ENCODE data around the gene CCR2. TPM values are rescaled to one million over a fixed set of nuclear protein-coding genes. Genes with fewer than 3 reads are reported as not detected.
A peak's percentile ranks its signal among the peaks of the same experiment; 100 is the strongest.

CCR2 gene
- total and polyA plus RNA-seq, 4 donors, result 1.7 to 21.2 (median 8.4) TPM

DNA sequence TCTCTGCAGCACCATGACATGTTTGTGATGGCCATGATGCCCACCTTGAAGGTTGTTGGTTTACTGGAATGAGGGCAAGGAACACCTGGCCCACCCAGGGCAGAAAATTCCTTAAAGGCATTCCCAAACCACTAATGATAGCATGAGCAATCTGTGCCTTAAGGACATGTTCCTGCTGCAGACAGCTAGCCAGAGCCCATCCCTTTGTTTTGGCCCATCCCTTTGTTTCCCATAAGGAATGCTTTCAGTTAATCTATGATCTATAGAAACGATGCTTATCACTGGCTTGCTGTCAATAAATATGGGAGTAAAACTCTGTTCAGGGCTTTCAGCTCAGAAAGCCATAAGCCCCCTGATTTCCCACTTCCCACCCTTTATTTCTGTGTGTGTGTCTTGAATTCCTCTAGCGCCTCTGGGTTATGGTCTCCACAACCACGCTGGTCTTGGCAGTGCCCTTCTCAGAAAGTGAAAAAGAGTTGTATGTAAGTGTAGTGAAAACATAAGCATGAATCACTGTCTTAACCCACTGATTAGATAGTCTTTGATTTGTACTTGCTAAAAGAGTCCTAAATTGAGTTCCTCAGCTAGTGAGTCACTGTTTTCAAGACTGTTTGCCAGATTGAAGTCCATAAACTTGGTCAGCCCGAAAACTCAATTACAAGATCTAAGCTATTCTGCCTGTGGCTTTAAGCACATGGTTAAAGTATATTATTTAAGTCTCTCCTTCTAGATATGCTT lies 19.0 kb upstream of the CCR2 start:
- Histone ChIP-seq H3K4me1 (ENCODE audit: control insufficient read depth in 5 of 5, insufficient read depth in 5 of 5, low read length in 5 of 5) (no peaks in the 10 kb centered on the region), H3K36me3 (ENCODE audit: control insufficient read depth in 4 of 4, insufficient read depth in 4 of 4, low read length in 4 of 4) (no peaks in the 10 kb centered on the region), H3K9me3 (ENCODE audit: control insufficient read depth in 4 of 4, insufficient read depth in 3 of 4, low read length in 3 of 4) (peaks cover 0 to 8% (median 3%) of the 10 kb centered on the region in 4 donors), H3K27ac (ENCODE audit: low read depth in 1 of 2, low read length in 1 of 2) (no peak overlapping the region), H3K4me3 (no peak overlapping the region), H3K9ac (ENCODE audit: insufficient read depth in 1 of 2, low read length in 2 of 2) (no peak overlapping the region), H3K27me3 (ENCODE audit: control insufficient read depth in 3 of 3, insufficient read depth in 3 of 3, low read length in 2 of 3) (no peaks in the 10 kb centered on the region)
- no peak for TF ChIP-seq CTCF (IDR thresholded peaks at IDR 0.05; ENCODE audit: control extremely low read depth, extremely low read depth)
- no peak for ATAC-seq (ENCODE audit: insufficient read depth, low FRiP score)
- DNase-seq, result peak in 1 of 3 donors; percentile 5
- 67 to 68% methylated on average over 4 of the region's 4 CpGs for WGBS, 2 donors

- H3K4me3 ChIP-seq, result no peak overlapping the region
- H3K27ac ChIP-seq (ENCODE audit: low read depth in 1 of 2, low read length in 1 of 2), result no peak overlapping the region
- peaks cover 0 to 8% (median 3%) of the 10 kb centered on the region in 4 donors for H3K9me3 ChIP-seq (ENCODE audit: control insufficient read depth in 4 of 4, insufficient read depth in 3 of 4, low read length in 3 of 4)
- DNase-seq (no peak), ATAC-seq (ENCODE audit: insufficient read depth, low FRiP score) (no peak)
- H3K27me3 ChIP-seq (ENCODE audit: control insufficient read depth in 3 of 3, insufficient read depth in 3 of 3, low read length in 2 of 3), result no peaks in the 10 kb centered on the region
- H3K9ac ChIP-seq (ENCODE audit: insufficient read depth in 1 of 2, low read length in 2 of 2), result no peak overlapping the region
- no peaks in the 10 kb centered on the region for H3K36me3 ChIP-seq (ENCODE audit: control insufficient read depth in 4 of 4, insufficient read depth in 4 of 4, low read length in 4 of 4)
- no peaks in the 10 kb centered on the region for H3K4me1 ChIP-seq (ENCODE audit: control insufficient read depth in 5 of 5, insufficient read depth in 5 of 5, low read length in 5 of 5)
- no peak for TF ChIP-seq CTCF (IDR thresholded peaks at IDR 0.05; ENCODE audit: control extremely low read depth, extremely low read depth)
- 76 to 85% methylated on average over 3 of the region's 3 CpGs for WGBS, 2 donors
These were observed 18.4 kb upstream of the CCR2 start for GRCh38 chr3:46335541-46335940.

DNA sequence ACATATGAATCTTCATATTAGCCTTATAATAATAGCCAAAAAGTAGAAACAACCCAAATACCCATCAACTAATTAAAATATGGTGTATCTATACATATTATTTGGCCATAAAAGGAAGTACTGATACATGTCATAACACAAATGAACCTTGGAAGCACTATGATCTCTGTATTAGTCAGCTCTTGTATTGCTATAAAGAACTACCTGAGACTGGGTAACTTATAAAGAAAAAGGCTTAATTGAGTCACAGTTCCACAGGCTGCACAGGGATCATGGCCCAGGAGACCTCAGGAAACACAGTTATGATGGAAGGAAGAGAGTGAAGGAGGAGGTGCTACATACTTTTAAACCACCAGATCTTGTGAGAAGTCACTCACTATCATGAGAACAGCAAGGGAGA lies 16.0 kb upstream of the CCR2 start:
- TF ChIP-seq CTCF (IDR thresholded peaks at IDR 0.05; ENCODE audit: control extremely low read depth, extremely low read depth), result no peak
- no peaks in the 10 kb centered on the region for H3K36me3 ChIP-seq (ENCODE audit: control insufficient read depth in 4 of 4, insufficient read depth in 4 of 4, low read length in 4 of 4)
- no peak for DNase-seq
- no peak overlapping the region for H3K27ac ChIP-seq (ENCODE audit: low read depth in 1 of 2, low read length in 1 of 2)
- no peak overlapping the region for H3K4me3 ChIP-seq
- ATAC-seq (ENCODE audit: insufficient read depth, low FRiP score), result no peak
- H3K27me3 ChIP-seq (ENCODE audit: control insufficient read depth in 3 of 3, insufficient read depth in 3 of 3, low read length in 2 of 3), result no peaks in the 10 kb centered on the region
- no peak overlapping the region for H3K9ac ChIP-seq (ENCODE audit: insufficient read depth in 1 of 2, low read length in 2 of 2)
- H3K9me3 ChIP-seq (ENCODE audit: control insufficient read depth in 4 of 4, insufficient read depth in 3 of 4, low read length in 3 of 4), result peaks cover 0 to 8% (median 3%) of the 10 kb centered on the region in 4 donors
- no peaks in the 10 kb centered on the region for H3K4me1 ChIP-seq (ENCODE audit: control insufficient read depth in 5 of 5, insufficient read depth in 5 of 5, low read length in 5 of 5)

DNA sequence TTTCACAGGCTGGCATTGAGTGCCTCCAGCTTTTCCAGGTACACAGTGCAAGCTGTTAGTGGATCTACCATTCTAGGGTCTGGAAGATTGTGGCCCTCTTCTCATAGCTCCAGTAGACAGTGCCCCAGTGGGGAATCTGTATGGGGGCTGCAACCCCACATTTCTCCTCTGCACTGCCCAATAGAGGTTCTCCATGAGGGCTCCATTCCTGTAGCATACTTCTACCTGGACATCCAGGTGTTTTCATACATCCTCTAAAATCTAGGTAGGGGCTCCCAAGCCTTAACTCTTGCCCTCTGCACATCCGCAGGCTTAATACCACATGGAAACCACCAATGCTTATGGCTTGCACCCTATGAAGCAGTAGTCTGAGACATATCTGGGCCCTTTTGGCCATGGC lies 15.1 kb upstream of the CCR2 start:
- ATAC-seq (ENCODE audit: insufficient read depth, low FRiP score), result no peak
- Histone ChIP-seq H3K27me3 (ENCODE audit: control insufficient read depth in 3 of 3, insufficient read depth in 3 of 3, low read length in 2 of 3) (no peaks in the 10 kb centered on the region), H3K9me3 (ENCODE audit: control insufficient read depth in 4 of 4, insufficient read depth in 3 of 4, low read length in 3 of 4) (peaks cover 0 to 8% (median 3%) of the 10 kb centered on the region in 4 donors), H3K36me3 (ENCODE audit: control insufficient read depth in 4 of 4, insufficient read depth in 4 of 4, low read length in 4 of 4) (no peaks in the 10 kb centered on the region), H3K4me3 (no peak overlapping the region), H3K4me1 (ENCODE audit: control insufficient read depth in 5 of 5, insufficient read depth in 5 of 5, low read length in 5 of 5) (no peaks in the 10 kb centered on the region), H3K27ac (ENCODE audit: low read depth in 1 of 2, low read length in 1 of 2) (no peak overlapping the region), H3K9ac (ENCODE audit: insufficient read depth in 1 of 2, low read length in 2 of 2) (no peak overlapping the region)
- no peak for DNase-seq
- no peak for TF ChIP-seq CTCF (IDR thresholded peaks at IDR 0.05; ENCODE audit: control extremely low read depth, extremely low read depth)
- 89 to 92% methylated on average over 1 of the region's 1 CpG for WGBS, 2 donors

Data from lung (tissue), 12 donors.